HepG2 (cell line): ENCODE data around the gene LGALS1. TPM values are rescaled to one million over a fixed set of nuclear protein-coding genes. Genes with fewer than 3 reads are reported as not detected.

Experiments used
- ARID4A ChIP-seq: sonication (generic); formaldehyde crosslinking; IDR thresholded peaks from 2 replicates; pipeline ENCODE4 v1.5.0; 2020; ENCODE audit warnings: mild to moderate bottlenecking, missing genetic modification reagents, borderline replicate concordance
- ARNT ChIP-seq: fragments of 450-650 bp; IDR thresholded peaks from 2 replicates; pipeline ENCODE4 v1.6.1; 2017
- BCLAF1 ChIP-seq: fragments of 450-650 bp; IDR thresholded peaks from 2 replicates; pipeline ENCODE4 v1.6.1; 2017; ENCODE audit warnings: mild to moderate bottlenecking
- KMT2B ChIP-seq: IDR thresholded peaks from 2 replicates; pipeline ENCODE4 v1.6.1; 2016; ENCODE audit warnings: missing genetic modification reagents, missing compliant biosample characterization
- SP2 ChIP-seq: sonication (generic); formaldehyde crosslinking; IDR thresholded peaks from 2 replicates; pipeline ENCODE4 v1.5.1; 2020; ENCODE audit warnings: mild to moderate bottlenecking, missing genetic modification reagents
- SRSF1 ChIP-seq: fragments of 200-400 bp; formaldehyde crosslinking; optimal IDR thresholded peaks from 2 replicates; pipeline ENCODE3; 2017; ENCODE audit warnings: mild to moderate bottlenecking, low read depth, low read length, moderate library complexity
- U2AF1 ChIP-seq: fragments of 200-400 bp; formaldehyde crosslinking; optimal IDR thresholded peaks from 2 replicates; pipeline ENCODE3; 2017; ENCODE audit warnings: mild to moderate bottlenecking, low read depth, low read length
- ZBTB7A ChIP-seq: sonication (generic); formaldehyde crosslinking; IDR thresholded peaks from 2 replicates; pipeline ENCODE4 v1.8.0; 2022; ENCODE audit warnings: mild to moderate bottlenecking, missing genetic modification reagents
- ZNF768 ChIP-seq: sonication (generic); formaldehyde crosslinking; IDR thresholded peaks from 2 replicates; pipeline ENCODE4 v1.4.0; 2020; ENCODE audit warnings: missing genetic modification reagents
- ZNF780A ChIP-seq: sonication (generic); formaldehyde crosslinking; IDR thresholded peaks from 2 replicates; pipeline ENCODE4 v1.8.0; 2022; ENCODE audit warnings: mild to moderate bottlenecking, missing genetic modification reagents, moderate library complexity
- ZZZ3 ChIP-seq: sonication (generic); formaldehyde crosslinking; IDR thresholded peaks from 2 replicates; pipeline ENCODE4 v1.4.0; 2020; ENCODE audit warnings: missing genetic modification reagents, mild to moderate bottlenecking, borderline replicate concordance
- polyA plus RNA-seq, 8 experiments: library from polyadenylated mRNA; depleted of rRNA in 3 of 8; stranded (reverse) in 7 of 8; unstranded in 1 of 8; fragments of >200 nt; fragmentation: Illumina TruSeq in 4 of 8; extraction: Trizol in 4 of 8; gene quantifications; 2 replicates each; pipeline versions ENCODE4 v1.2.1 to v1.2.3, GENCODE V29; 2011 to 2016; ENCODE audit warnings: low read depth in 4 of 8, missing spikeins in 1 of 8, mixed read lengths in 1 of 8; ENCODE audit not compliant: insufficient read depth in 1 of 8
- total RNA-seq, 5 experiments: library from RNA; depleted of rRNA; stranded (reverse); fragments of >200 nt; fragmentation: Illumina TruSeq; extraction: Trizol; gene quantifications; 2 replicates each; pipeline ENCODE4 v1.2.3, GENCODE V29; 2016; ENCODE audit warnings: low read depth in 1 of 5
- TF ChIP-seq, protein P1 (sequence below): sonication (generic); formaldehyde crosslinking; IDR thresholded peaks from 2 replicates; pipeline ENCODE4 v1.8.1; 2023; ENCODE audit warnings: missing genetic modification reagents, inconsistent platforms, borderline replicate concordance
- TF ChIP-seq, protein P2 (sequence below): IDR thresholded peaks from 2 replicates; pipeline ENCODE4 v1.6.1; 2012; ENCODE audit warnings: low read length, improper control_type of control experiment

The LGALS1 gene
- total and polyA plus RNA-seq, 2 of the 13 experiments (the other 11 are each of a cell fraction or from before 2014, with no cell fraction given), result 103 to 858 TPM

DNA sequence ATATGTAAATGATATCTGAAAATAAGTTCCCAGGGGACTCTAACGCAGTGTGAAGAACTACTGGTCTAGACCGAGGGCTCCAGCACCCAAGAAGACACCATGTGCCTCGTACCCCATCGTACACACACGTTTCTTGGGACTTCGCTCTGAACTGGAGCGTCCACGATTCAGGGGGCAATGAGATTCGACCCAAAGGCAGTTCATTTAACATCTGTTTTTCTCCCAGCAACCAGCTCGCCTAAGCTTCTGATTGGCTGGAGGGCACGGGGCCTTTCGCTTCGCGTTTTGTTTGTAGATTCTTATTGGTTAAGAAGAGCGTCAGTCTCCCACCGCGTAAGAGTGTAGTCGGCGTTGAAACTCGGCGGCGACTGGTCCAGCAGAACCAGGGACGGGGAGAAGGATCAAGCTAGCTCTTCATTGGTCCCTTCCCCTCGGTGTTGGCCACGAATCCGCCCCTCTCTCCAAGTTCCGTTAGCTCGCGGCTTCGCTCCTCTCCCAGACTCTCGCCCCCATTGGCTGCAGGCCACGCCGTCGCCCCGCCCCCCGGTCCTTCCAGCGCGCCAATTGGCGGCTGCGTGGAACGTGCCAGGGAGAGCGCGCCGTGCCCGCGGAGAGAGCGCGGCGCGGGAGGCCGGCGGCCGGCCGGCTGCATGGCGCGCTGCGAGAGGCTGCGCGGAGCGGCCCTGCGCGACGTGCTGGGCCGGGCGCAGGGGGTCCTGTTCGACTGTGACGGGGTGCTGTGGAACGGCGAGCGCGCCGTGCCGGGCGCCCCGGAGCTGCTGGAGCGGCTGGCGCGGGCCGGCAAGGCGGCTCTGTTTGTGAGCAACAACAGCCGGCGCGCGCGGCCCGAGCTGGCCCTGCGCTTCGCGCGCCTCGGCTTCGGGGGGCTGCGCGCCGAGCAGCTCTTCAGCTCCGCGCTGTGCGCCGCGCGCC is 17.0 kb upstream of the LGALS1 start, which contains the start of gene PDXP (continued):
- TF ChIP-seq SP2 (CRISPR knock-in tag) (peak; percentile 94), BCLAF1 (no peak), ZNF768 (no peak), KMT2B (CRISPR knock-in tag) (no peak), ARNT (no peak), ZZZ3 (peak; percentile 31; the same call in 1 of the 2 replicates), ARID4A (CRISPR knock-in tag) (peak; percentile 67; the same call in 1 of the 2 replicates), ZBTB7A (CRISPR knock-in tag) (no peak), SRSF1 (no peak), ZNF780A (no peak), U2AF1 (no peak)
- TF ChIP-seq, protein P1, sequence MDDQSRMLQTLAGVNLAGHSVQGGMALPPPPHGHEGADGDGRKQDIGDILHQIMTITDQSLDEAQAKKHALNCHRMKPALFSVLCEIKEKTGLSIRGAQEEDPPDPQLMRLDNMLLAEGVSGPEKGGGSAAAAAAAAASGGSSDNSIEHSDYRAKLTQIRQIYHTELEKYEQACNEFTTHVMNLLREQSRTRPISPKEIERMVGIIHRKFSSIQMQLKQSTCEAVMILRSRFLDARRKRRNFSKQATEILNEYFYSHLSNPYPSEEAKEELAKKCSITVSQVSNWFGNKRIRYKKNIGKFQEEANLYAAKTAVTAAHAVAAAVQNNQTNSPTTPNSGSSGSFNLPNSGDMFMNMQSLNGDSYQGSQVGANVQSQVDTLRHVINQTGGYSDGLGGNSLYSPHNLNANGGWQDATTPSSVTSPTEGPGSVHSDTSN (CRISPR knock-in tag), result peak; percentile 80; the same call in 1 of the 2 replicates
- TF ChIP-seq, protein P2, sequence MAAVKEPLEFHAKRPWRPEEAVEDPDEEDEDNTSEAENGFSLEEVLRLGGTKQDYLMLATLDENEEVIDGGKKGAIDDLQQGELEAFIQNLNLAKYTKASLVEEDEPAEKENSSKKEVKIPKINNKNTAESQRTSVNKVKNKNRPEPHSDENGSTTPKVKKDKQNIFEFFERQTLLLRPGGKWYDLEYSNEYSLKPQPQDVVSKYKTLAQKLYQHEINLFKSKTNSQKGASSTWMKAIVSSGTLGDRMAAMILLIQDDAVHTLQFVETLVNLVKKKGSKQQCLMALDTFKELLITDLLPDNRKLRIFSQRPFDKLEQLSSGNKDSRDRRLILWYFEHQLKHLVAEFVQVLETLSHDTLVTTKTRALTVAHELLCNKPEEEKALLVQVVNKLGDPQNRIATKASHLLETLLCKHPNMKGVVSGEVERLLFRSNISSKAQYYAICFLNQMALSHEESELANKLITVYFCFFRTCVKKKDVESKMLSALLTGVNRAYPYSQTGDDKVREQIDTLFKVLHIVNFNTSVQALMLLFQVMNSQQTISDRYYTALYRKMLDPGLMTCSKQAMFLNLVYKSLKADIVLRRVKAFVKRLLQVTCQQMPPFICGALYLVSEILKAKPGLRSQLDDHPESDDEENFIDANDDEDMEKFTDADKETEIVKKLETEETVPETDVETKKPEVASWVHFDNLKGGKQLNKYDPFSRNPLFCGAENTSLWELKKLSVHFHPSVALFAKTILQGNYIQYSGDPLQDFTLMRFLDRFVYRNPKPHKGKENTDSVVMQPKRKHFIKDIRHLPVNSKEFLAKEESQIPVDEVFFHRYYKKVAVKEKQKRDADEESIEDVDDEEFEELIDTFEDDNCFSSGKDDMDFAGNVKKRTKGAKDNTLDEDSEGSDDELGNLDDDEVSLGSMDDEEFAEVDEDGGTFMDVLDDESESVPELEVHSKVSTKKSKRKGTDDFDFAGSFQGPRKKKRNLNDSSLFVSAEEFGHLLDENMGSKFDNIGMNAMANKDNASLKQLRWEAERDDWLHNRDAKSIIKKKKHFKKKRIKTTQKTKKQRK, result peak; percentile 62
